CD4-positive, alpha-beta T cell treated with Interleukin-10 for 1 hour (primary cell): ENCODE results near the gene ATP5MC2.
"Not testable (repeated sequence)": the region's sequence is repeated elsewhere in the genome, so short reads cannot be mapped to it uniquely, and the experiment has no call there.

ENCODE experiments used
- DNase-seq: peaks from one replicate; pipeline ENCODE4 v3.0.0-alpha.2; 2020

The ATP5MC2 gene

DNA sequence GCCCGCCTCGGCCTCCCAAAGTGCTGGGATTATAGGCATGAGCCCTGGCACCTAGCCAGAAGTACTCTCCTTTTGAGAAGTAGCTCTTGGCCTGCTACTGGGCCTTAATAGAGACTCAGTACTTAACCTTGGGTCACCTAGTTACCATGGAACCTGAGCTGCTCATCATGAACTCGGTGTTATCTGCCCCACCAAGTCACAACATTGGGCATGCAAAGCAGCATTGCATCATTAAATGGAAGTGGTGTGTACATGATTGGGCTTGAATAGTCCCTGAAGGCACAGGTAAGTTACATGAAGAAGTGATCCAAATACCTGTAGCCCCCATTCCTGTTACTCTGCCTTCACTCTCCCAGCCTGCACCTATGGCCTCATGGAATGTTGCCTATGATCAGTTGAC lies 31.8 kb downstream of the ATP5MC2 start:
- DNase-seq = no peak

GRCh38 chr12:53643232-53643979 lies 32.5 kb downstream of the ATP5MC2 start:
- no peak for DNase-seq

GRCh38 chr12:53638057-53638456 lies 37.8 kb downstream of the ATP5MC2 start:
- DNase-seq = no peak

GRCh38 chr12:53636641-53637040 lies 39.2 kb downstream of the ATP5MC2 start:
- no peak for DNase-seq

- not testable (repeated sequence) for DNase-seq
Measured at GRCh38 chr12:53635708-53636107, 40.2 kb downstream of the ATP5MC2 start.

- DNase-seq = no peak
Measured at GRCh38 chr12:53631721-53632120, 44.2 kb downstream of the ATP5MC2 start.

DNA sequence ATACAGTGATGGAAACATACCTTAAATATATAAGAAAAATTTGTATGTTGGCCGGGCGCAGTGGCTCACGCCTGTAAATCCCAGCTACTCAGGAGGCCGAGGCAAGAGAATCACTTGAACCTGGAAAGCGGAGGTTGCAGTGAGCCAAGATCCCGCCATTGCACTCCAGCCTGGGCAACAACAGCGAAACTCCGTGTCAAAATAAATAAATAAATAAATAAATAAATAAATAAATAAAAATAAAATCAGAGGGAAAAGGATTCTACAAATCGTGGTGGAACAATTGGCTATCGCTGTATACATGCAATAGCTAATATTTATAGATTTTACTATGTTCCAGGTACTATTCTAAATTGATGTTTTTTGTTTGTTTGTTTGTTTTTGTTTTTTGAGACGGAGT lies 48.0 kb downstream of the ATP5MC2 start:
- DNase-seq = no peak

DNA sequence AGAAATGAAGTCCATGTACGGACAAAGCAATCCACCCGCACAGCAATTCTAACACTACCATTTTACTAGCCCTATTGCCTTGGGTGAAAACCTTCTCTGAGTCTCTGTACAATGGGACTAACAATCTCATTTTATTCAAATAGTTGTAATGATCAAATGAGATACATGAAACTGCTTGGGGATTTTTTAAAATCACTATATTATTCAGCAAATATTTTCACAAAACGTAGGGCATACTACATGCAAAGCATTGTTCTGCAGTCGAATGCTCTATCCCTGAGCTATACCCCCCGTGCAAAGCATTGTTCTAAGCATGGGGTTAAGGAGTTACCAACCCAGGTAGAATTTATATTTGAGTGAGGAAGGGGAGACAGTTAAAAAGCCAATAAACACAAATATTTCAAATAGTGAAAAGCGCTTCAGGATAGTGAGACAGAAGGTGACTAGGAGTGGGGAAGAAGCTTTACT lies 49.1 kb downstream of the ATP5MC2 start:
- no peak for DNase-seq

DNA sequence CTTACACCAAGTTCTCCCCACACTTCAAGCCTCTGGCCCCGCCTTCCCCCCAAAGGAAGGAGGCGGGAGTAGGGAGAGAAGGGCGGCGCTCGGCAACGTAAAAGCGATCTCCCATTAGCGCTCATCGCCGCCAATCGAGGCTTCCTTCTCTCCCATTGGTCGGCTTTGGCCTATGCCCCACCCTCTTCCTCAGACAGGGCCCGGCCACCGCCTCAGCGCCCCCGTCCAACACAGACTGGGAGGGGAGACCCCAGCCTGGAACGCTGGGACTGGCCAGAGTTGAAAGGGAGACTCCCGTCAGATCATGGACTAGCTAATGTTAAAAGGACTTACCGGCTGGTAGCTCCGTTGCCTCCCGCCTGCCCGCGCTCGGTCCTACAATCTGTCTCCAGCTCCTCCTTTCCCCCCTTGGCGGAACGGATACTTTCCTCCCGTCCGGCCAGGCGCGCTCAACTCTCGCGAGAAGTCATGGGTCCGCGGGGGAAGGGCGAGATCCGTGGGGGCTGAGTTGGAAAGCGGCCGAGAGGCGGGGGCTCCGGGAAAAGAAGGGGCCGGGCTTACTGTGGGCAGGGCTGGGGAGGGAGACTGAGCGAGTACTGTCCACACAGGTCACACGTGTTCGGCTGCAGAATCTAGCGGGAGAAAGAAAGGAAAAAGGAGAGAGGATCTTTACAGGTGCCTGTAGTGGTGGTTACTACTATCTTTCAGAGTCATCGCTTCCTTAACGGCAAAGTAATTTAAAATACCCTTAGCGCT lies 49.8 kb downstream of the ATP5MC2 start, which contains the start of gene ATF7:
Gene ATF7, minus strand, starts transcription at position 437 of the 756 bp plus-strand sequence. CDS start 25,382 bp downstream, outside the sequence.
- DNase-seq = peak; percentile 99

DNA sequence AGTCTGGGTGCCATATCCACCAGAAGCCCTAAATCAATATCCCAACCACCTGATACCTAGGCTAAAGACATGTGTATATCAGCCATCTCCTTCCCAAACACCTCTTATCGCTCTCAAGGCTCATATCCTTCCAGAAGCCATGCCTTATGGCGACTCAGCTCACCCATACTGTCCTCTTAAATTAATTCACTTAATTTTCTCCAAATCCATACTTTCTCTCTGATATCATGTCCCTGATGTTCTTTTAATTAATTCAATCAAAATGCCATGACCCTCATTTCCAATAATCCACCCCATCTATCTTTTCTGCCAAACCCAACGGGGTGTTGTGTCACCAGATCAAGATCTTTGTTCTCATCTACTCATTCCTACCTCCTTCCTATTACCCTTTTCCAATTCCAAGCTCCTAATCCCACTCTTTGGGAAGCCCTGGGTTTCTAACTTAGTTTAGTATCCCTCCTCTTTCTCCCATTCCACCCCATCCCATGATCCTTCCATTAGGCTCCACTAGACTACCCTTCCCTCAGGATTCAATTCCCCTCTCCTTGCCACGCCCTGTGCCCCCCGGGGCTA lies 50.4 kb downstream of the ATP5MC2 start:
- no peak for DNase-seq

- no peak for DNase-seq
Measured at GRCh38 chr12:53624956-53625355, 50.9 kb downstream of the ATP5MC2 start.

DNA sequence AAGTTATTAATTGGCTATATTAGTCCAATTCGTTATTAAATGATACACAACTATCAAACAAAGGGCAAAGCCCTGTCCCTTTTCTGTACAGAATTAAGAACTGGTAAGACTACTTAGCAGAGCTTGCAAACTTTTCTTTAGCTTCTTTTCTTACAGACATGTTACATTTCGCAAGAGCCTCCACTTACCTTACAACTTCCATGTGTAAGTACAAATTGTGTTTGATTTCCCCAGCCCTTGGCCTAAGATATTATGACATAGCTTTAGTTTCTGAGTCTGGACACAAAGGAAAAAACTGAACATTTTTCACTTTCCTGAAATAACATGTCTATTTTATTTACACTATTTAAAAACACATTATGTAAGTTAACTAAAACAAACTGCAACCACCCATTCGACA lies 51.4 kb downstream of the ATP5MC2 start:
- no peak for DNase-seq

- no peak for DNase-seq
Measured at GRCh38 chr12:53623548-53624385, 52.1 kb downstream of the ATP5MC2 start.

GRCh38 chr12:53622724-53623123 lies 53.2 kb downstream of the ATP5MC2 start:
- no peak for DNase-seq

- no peak for DNase-seq
Measured at GRCh38 chr12:53618275-53618674, 57.6 kb downstream of the ATP5MC2 start.

GRCh38 chr12:53617700-53618099 lies 58.2 kb downstream of the ATP5MC2 start:
- no peak for DNase-seq

DNA sequence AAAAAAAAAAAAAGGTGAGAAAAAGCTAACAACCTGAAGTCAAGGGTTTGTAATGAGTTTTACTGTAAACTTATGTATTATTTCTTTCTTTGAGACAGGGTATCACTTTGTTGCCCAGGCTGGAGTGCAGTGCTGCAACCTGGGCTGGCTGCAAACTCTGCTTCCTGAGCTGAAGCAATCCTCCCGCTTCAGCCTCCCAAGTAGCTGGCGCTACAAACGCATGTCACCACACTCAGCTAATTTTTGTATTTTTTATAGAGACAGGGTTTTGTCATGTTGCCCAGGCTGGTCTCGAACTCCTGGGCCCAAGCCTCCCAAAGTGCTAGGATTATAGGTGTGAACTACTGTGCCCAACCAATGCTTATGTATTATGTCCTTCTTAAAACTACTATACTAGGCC lies 58.9 kb downstream of the ATP5MC2 start:
- DNase-seq = no peak
